ENCODE results near the gene PRKAR1B.
"Not testable (repeated sequence)": the region's sequence is repeated elsewhere in the genome, so short reads cannot be mapped to it uniquely, and the experiment has no call there.

The PRKAR1B gene

DNA sequence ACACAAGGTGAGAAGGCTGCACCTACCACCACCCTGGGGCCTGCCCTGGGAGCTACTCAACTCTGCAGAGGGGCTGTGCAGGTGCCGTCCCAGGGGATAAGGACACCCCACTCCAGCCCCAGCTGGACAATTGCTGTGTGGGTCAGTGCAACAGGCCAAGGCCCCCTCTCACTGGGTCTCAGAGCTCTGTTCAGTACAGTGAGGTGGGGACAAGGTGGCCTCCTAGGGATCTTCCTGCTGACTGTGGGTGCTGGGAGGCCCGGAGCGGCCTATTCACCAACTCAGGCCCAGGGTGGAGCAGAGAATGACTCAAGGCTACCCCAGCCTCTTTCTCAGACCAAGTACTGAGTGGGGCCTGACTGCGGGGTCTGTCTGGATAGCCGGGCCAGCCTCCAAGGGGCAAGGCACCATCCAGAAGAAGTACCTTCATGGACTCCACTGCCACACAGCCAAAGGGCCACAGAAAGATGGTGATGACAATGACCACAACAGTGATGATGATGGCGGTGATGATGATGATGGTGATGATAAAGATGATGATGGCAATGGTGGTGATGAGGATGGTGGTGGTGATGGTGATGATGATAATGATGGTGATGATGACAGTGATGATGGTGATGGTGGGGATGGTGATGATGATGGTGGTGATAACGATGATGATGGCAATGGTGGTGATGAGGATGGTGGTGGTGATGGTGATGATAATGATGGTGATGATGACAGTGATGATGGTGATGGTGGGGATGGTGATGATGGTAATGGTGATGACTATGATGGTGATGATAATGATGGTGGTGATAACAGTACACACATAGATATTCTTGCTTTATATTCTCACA lies 60.4 kb downstream of the PRKAR1B start:
- no peak for DNase-seq

DNA sequence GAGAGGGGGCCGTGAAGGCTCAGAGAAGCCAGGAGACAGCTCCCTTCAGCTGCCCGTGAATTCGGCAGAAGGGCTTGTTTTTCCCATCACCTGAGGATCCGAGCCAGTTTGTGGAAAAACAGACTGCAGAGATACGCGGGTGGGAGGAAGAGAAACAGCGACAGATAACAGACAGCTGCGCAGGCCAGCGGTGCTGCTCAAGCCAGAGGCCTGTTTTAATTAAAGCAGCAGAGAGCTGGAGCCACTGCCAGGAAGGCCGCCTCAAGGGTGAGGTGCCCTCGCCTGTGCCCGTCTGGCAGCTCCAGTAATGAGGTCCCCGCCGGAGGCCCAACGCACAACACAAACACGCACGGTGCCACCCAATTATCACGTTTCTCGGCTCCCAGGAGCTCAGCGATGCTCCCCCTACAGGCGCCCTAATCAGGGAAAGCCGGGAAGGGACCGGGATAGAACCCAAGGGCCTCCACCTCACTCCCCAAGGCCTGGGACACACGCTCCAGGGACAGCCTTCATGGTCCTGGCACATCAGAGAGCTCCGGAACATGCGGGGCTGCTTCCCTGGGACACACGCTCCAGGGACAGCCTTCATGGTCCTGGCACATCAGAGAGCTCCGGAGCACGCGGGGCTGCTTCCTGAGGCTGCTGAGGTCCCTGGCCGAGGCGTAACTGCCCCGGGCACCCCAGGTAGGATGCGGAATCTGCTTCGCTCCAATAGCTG lies 61.2 kb downstream of the PRKAR1B start:
- no peak for DNase-seq

GRCh38 chr7:664997-665735 lies 61.9 kb downstream of the PRKAR1B start:
- DNase-seq: no peak

GRCh38 chr7:664402-664775 lies 62.7 kb downstream of the PRKAR1B start:
- DNase-seq: no peak

- no peak for DNase-seq
Measured at GRCh38 chr7:662576-662975, 64.5 kb downstream of the PRKAR1B start.

DNA sequence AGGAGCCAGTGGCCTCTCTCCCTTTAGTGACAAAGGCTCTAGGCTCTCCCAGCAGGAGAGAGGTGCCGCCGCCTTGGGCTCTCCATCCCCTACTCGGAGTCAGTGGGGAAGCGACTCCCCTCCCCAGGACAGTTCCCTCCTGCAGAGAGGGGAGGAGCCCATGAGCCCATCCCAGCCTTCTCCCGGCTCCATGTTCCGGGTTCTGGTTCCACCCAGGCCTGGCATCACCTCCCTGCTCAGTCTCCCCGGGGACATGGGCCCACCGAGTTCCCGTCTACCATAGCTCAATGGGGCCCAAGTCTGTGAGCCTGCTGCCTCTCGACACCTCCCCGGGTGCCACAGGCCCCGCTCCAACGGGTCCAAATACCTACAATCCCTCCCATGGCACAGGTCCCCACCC lies 67.1 kb downstream of the PRKAR1B start:
- no peak for DNase-seq

DNA sequence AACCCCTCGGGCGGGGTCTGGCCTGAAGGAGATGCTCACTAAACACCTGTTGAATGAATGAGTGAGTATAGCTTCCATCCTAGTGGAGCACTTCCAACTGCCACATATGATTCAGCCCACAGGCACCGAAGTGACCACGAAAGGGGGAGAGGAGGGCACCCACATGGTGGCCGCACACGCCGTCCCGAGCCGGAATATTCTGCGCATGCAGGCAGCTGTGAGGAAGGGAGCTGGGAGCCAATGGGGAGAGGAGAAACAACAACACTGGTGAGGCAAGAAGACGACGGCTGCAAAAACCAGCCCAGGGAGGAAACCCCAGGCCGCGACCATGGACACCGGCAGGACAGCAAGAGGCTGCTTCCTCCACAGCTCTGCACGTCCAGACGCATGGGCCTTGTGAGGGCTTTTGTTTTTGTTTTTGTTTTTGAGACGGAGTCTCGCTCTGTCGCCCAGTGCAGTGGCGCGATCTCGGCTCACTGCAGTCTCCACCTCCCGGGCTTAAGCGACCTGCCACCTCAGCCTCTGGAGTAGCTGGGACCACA lies 67.7 kb downstream of the PRKAR1B start:
- no peak for DNase-seq

DNA sequence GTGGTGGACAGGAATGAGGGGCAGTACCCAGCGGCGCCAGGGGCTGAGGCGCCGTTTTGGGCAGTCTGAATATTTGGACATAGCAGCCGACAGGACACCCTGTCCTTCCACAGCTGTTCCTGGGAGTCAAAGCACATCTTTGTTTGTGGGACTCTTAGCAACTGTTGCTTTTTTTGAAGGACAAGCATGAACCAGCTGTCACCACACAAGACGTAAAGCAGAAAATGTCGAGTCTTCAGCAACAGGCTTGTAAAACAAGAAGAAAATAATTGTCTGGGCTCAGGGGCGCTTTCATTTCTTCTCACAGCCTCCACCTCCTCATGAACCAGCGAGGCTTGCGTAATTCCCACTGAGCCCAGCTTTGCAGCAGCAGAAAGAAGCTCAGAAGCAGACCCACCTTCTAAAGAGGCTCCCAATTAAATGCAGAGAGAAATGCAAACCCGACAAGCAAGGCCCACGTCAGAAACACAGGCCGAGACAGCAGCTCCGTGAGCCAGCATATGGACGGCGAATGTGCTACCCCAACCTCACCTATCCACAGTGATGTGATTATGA lies 69.4 kb downstream of the PRKAR1B start:
- DNase-seq: no peak

DNA sequence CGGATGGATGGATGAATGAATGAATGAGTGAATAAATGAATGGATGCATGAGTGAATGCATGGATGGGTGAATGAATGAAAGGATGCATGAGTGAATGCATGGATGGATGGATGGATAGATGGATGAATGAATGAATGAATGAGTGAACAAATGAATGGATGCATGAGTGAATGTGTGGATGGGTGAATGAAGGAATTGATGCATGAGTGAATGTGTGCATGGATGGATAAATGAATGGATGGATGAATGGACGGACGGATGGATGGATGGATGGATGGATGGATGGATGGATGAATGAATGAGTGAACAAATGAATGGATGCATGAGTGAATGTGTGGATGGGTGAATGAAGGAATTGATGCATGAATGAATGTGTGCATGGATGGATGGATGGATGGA lies 70.1 kb downstream of the PRKAR1B start:
- DNase-seq: not testable (repeated sequence)

GRCh38 chr7:655758-656157 lies 71.3 kb downstream of the PRKAR1B start:
- DNase-seq: no peak

- DNase-seq: no peak
Measured at GRCh38 chr7:653829-654764, 73.0 kb downstream of the PRKAR1B start.

GRCh38 chr7:652881-653280 lies 74.2 kb downstream of the PRKAR1B start:
- no peak for DNase-seq

GRCh38 chr7:652167-652566 lies 74.9 kb downstream of the PRKAR1B start:
- not testable (repeated sequence) for DNase-seq

DNA sequence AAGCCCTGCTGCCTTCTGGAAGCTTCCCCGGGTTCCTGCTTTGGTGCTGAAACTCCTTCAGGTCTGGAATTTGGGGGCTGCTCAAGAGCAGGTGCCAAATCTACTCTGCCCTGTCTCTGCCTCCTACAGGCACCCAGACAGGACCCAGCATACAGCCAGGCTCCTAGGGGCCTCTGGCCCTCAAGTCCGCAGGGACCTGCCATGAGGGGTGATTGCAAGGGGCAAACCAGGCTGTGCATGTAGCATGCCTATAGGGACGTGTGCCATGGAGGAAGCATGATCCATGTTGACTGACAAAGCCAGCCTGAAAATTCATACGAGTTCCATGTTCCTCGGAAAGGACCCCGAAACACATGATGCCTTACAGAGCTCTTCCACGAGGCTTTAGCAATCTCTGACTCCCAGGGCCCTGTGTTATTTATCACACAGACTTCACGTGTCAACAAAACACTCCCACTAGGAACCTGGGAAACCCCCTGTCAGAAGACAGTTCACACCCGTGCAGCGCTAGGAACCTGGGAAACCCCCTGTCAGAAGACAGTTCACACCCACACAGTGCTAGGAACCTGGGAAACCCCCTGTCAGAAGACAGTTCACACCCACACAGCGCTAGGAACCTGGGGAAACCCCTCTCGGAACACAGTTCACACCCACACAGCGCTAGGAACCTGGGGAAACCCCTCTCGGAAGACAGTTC lies 75.9 kb downstream of the PRKAR1B start:
- no peak for DNase-seq

- no peak for DNase-seq
Measured at GRCh38 chr7:650339-651031, 76.6 kb downstream of the PRKAR1B start.

DNA sequence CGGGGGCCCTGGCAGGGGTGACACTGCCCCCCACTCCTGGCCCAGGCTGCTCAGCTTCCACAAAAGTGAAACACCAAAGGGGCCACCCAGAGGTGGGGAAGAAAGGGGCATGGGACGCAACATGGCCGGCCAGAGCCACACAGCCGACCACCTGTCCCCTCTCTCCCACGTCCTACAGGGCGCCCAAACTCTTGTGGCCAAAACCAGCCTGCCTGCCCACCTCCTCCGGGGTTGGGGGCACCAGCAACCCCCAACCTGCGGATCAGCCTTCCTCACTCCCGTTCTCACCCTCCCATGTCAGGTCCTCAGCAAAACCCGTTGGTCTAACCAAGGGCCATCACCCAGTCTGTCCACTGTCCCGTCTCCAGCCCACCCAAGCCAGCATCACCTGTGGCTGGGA lies 80.1 kb downstream of the PRKAR1B start:
- no peak for DNase-seq

GRCh38 chr7:646487-646886 lies 80.6 kb downstream of the PRKAR1B start:
- DNase-seq: no peak

- no peak for DNase-seq
Measured at GRCh38 chr7:645606-646005, 81.5 kb downstream of the PRKAR1B start.

DNA sequence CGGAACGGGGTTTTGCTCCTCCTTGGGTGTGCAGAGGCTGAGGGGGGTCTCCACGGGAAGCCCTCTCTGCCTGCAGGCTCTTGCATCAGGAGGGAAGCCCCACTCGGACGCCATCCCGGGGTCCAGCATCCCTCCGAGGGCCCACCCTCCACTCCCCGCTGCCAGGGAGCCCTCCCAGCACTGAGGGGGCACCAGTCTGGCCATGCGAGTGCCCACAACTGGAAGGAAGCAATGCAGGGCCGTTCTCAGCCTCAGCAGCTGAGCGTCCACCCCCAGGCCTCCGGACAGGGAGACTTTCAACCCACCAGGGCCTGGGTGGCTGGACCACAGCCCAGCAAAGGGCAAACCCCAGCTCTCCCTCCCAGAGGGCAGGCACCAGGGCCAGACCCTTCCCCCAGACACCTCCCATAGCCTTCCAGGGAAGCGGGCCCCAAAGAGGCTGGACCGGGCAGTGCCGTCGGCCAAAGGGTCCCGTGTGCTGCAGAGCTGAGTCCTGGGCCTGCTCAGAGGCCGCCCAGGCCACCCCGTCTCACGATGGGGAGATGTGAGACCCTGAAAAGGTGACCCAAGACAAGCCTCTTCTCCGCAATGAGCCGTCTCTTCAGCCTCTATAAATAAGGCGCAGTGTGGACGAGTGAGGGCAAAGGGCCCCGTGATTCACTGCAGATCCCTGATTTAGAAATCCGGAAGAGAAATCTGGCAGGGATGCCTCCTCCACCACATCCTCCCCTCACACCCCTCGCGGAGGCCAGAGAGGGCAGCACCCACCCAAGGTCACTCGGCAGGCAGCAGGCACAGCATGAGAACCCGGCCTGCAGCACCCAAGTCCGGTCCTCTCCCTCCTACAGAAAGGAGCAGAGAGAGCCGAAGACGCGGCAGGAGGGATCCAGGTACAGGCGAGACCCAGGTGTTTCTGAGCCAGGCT lies 82.4 kb downstream of the PRKAR1B start:
- DNase-seq: no peak

- no peak for DNase-seq
Measured at GRCh38 chr7:641966-642365, 85.1 kb downstream of the PRKAR1B start.

Measured in hematopoietic multipotent progenitor cell treated with erythropoietin and hydrocortisone succinate and interleukin-3 and kit ligand, for 6 days (in vitro differentiated cells).